ENCODE data around the gene SCAMP1.

The SCAMP1 gene, protein sequence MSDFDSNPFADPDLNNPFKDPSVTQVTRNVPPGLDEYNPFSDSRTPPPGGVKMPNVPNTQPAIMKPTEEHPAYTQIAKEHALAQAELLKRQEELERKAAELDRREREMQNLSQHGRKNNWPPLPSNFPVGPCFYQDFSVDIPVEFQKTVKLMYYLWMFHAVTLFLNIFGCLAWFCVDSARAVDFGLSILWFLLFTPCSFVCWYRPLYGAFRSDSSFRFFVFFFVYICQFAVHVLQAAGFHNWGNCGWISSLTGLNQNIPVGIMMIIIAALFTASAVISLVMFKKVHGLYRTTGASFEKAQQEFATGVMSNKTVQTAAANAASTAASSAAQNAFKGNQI

DNA sequence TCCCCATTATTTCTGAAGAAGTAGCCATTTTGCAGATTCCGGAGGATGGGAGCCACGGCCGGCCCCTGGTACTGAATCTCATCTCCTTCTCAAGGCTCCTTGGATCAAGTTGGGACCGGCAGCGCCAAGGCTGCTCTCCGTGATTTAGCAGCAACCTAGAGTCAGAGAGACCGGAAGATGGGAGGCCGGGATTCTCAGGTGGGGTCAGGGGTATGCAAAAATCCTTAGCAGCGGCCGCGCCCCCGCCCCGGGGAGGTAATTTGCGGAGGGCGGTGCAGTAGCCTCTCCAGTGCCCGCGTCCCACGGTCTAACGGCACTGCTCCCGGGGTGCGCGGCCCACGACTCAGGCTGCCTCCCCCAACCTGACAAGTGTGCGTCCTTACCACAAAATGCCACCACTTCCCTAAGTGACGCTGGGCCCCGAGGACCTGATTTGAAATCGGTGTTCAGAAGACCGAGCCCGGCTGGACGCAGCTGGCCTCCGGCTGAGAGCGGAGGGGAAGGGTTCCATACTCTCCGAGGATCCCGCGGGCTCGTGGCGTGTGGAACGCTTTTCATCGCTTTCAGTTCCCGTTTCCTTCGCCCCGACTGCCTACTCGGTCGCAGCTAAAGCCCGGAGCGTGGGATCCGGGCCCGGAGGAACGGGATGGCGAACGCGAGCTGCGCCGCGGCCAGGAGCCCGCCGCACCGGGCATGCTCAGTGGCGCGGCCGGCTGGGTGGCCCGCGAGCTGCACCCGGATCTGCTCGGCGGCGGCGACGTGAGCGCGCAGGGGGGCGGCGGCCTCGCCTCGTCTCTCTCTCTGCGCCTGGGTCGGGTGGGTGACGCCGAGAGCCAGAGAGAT lies at the start of gene SCAMP1:
TSS of gene SCAMP1 (plus strand) at position 787 of the 843 bp plus-strand sequence. CDS start at position 842, 55 bp downstream.
- H3K9me3 Mint-ChIP-seq: no peaks in the 10 kb centered on the region
- H3K4me3 Mint-ChIP-seq: peak within 1 kb of the TSS; percentile 93
- peak; percentile 97 for ATAC-seq
- peak; percentile 97 to 99 for DNase-seq (ENCODE audit: low spot score in 2 of 2)
- peak within 1 kb of the TSS; percentile 97 for H3K27ac Mint-ChIP-seq
- peaks cover 15% of the 10 kb centered on the region for H3K36me3 Mint-ChIP-seq
- H3K4me1 Mint-ChIP-seq: peaks cover 30% of the 10 kb centered on the region

DNA sequence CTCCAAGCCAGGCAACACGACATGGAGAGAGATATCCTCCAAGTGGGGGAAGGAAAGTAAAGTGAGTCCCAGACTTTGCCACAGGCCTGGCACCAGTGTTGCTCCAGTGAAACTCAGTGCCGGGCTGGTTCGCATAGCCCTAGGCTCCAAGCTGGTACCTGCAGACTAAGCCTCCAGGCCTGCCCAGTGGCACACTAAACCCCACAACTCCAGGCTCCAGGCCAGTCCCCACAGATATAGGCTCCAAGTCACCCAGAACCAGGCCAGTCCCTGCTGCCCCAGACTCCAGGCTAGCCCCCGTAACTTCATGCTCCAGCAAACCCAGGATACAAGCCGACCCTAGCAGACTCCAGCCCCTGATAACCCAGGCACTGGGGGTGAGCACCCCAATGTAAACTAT lies 42.9 kb upstream of the SCAMP1 start:
- H3K36me3 Mint-ChIP-seq: no peaks in the 10 kb centered on the region

DNA sequence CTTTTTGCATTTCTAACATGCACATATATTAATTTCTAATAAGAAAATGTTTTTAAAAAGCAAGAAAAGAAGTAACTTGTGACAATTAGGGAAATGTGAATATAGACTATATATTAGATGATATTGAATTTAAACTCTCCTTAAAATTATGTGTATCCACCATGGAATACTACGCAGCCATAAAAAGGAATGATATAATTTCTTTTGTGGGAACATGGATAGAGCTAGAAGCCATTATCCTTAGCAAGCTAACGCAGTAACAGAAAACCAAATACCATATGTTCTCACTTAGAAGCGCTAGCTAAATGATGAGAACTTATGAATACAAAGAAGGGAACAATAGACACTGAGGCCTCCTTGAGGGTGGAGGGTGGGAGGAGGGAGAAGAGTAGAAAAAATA lies 42.1 kb upstream of the SCAMP1 start:
- Mint-ChIP-seq H3K9me3 (no peaks in the 10 kb centered on the region), H3K36me3 (no peaks in the 10 kb centered on the region), H3K4me1 (no peaks in the 10 kb centered on the region), H3K27ac (no peak overlapping the region), H3K4me3 (no peak overlapping the region)
- DNase-seq (ENCODE audit: low spot score in 2 of 2) (no peak), ATAC-seq (no peak)

More for the DNA sequence above, 42.9 kb upstream of the SCAMP1 start:
- ATAC-seq: no peak
- no peak for DNase-seq (ENCODE audit: low spot score in 2 of 2)
- no peaks in the 10 kb centered on the region for H3K9me3 Mint-ChIP-seq
- no peak overlapping the region for H3K4me3 Mint-ChIP-seq
- no peaks in the 10 kb centered on the region for H3K4me1 Mint-ChIP-seq
- no peak overlapping the region for H3K27ac Mint-ChIP-seq

DNA sequence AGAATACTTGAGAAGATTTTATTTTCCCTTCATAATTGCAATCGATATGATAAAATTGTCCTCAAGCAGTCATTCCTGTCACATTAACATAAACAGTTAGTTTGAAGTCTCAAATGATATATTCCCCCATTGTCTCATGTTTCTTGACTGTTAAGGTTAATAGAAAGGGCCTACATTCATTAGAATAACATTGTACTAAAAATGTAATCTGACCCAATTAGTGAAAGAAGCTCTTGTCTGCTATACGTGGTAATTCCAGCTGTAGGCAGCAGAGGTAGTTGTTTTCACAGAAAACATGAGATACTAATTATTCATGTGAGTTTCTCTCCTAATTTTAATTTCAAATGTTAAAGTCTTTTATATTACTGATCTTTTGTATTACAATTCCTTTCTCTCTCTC lies 40.0 kb upstream of the SCAMP1 start:
- ATAC-seq (no peak), DNase-seq (ENCODE audit: low spot score in 2 of 2) (no peak)
- Mint-ChIP-seq H3K36me3 (no peaks in the 10 kb centered on the region), H3K9me3 (no peaks in the 10 kb centered on the region), H3K27ac (no peak overlapping the region), H3K4me1 (no peaks in the 10 kb centered on the region), H3K4me3 (no peak overlapping the region)

DNA sequence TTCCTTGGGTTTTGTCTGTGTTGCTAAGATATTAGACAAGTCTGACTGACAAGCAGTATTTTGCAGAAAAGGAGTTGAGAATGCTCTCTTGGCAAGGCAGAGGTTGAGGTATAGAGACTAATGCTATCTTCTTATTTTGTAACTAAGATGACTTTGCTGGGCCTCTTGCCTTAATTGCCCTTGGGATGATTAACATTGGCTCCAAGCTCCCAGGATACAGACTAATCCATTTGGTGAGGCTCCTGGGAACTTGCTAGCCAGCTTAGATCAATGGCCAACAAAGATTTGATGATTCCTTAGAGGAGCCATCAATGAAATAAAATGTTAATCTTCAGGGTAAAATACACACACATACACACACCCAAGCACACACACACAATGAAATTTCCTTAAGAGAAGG lies 37.2 kb upstream of the SCAMP1 start:
- ATAC-seq: no peak
- Mint-ChIP-seq H3K36me3 (no peaks in the 10 kb centered on the region), H3K4me1 (no peaks in the 10 kb centered on the region), H3K4me3 (no peak overlapping the region), H3K27ac (no peak overlapping the region), H3K9me3 (no peaks in the 10 kb centered on the region)
- DNase-seq (ENCODE audit: low spot score in 2 of 2): no peak

DNA sequence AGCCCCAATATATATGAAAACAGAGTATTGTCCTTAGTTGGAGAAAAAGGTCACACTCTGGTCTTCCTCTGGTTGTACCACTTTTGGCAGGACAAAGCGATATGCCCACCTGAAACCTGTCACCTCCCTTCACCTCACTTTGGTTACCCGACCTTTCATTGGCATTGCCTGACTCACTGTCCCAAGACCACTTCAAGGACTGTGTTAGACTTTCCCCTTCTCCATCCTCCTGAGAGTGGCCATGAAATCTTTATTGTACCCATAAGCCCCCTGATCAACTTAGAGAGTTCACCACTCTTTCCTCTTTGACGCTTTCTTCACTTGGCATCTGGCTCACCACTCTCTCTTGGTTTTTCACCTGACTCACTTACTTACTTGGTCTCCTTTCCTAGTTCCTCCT lies 33.5 kb upstream of the SCAMP1 start:
- H3K27ac Mint-ChIP-seq: no peak overlapping the region
- DNase-seq (ENCODE audit: low spot score in 2 of 2): no peak

DNA sequence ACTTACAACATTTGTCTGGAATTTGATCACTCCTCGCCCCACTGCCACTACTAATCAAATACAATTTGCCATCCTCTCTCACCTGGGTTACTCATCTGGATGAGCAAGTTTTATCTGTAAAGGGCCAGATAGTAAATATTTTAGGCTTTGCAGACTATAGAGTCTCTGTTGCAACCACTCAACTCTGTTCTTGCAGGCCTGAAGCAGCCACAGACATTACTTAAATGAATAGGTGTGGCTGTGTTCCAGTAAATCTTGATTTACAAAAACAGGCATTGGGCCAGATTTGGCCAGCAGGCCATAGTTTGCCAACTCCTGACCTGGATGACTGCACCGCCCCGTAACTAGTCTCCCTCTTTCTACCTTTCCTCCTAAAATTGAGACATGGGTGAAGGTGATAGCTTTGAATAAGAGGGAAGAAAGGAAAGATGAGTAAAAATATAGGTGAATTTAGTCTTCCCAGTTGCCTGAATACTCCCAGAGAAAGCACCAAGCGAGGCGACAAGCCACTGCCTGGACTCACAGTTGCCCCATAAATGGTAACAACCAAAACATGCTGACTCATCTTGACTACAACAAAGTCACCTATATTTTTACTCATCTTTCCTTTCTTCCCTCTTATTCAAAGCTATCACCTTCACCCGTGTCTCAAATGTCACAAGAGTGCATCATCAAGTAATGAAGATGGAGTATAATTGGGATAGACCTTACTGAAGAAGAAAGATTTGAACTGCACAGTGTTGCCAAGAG lies 32.5 kb upstream of the SCAMP1 start:
- no peaks in the 10 kb centered on the region for H3K36me3 Mint-ChIP-seq
- ATAC-seq (no peak), DNase-seq (ENCODE audit: low spot score in 2 of 2) (no peak)
- H3K9me3 Mint-ChIP-seq: no peaks in the 10 kb centered on the region
- no peak overlapping the region for H3K4me3 Mint-ChIP-seq
- no peak overlapping the region for H3K27ac Mint-ChIP-seq
- H3K4me1 Mint-ChIP-seq: no peaks in the 10 kb centered on the region

More for the DNA sequence above, 33.5 kb upstream of the SCAMP1 start:
- Mint-ChIP-seq H3K36me3 (no peaks in the 10 kb centered on the region), H3K9me3 (no peaks in the 10 kb centered on the region), H3K4me1 (no peaks in the 10 kb centered on the region), H3K4me3 (no peak overlapping the region)
- no peak for ATAC-seq

DNA sequence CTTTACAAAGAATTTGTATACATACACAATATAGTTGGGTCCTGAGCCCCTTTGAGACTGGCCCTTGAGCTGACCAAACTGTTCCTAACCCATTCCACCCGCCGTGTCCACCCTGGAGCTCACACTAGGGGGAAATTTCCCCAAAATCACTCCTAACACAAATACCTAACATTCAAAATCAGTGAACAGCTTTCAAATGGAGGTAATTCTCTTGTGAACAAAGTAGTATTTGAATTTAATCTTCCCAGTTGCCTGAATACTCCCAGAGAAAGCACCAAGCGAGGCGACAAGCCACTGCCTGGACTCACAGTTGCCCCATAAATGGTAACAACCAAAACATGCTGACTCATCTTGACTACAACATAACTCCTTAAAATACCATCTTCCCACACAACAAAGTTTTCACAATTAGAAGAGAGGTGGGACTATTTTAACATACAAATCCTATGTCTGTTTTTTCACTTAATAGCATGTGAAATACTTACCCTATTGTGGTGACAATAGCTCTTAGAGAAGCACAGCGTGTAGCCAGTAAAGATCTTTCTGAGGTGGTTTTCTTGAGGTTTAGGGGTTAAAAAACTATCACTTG lies 31.7 kb upstream of the SCAMP1 start:
- Mint-ChIP-seq H3K9me3 (no peaks in the 10 kb centered on the region), H3K4me3 (no peak overlapping the region), H3K4me1 (no peaks in the 10 kb centered on the region), H3K36me3 (no peaks in the 10 kb centered on the region), H3K27ac (no peak overlapping the region)
- DNase-seq (ENCODE audit: low spot score in 2 of 2): no peak
- no peak for ATAC-seq

DNA sequence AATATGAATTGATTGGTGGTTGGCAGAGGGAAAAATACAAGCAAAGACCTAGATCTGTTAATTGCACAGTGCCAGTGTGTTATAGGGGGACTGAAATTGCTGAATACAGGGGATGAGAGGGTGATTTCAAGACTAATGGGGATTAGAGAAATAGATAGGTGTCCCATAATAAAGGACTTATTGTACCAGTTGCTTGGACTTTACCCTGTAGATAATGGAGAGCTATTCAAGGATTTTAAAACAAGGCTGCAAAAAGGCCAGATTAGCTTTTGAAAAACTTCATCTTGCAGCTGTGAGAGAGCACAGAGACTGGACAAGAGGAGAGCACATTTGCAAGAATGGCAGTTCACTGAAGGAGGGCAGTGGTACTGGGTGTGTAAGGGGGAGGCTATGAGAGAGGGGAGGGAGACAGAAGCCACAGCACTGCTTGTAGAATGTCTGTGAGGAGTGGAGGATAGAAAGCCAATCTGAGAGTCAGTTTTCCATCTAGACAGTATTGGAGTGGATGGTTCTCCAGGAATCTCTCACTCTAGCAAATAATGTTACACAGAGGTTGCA lies 28.8 kb upstream of the SCAMP1 start:
- H3K4me1 Mint-ChIP-seq: no peaks in the 10 kb centered on the region
- no peaks in the 10 kb centered on the region for H3K9me3 Mint-ChIP-seq
- no peak for ATAC-seq
- no peak for DNase-seq (ENCODE audit: low spot score in 2 of 2)
- H3K27ac Mint-ChIP-seq: no peak overlapping the region
- H3K36me3 Mint-ChIP-seq: no peaks in the 10 kb centered on the region
- no peak overlapping the region for H3K4me3 Mint-ChIP-seq

DNA sequence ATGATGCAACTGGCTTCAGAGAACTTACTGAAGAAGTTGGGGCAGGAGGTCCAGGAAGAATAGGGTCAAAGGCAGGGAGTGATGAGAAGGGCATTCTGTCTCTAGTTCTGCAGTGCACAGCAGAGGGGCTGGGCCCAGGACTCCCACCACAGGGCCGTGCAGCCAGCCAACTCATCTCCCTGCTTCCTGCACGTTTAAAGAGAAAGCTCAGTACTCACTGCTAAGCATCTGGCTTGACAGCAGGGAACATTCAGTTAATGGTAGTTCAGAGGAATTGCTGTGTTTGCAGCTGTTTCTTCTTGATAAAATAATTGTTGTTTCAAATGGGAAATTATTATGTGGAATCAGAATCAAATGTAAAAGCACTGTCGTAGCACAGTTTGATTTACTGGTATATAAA lies 25.6 kb upstream of the SCAMP1 start:
- ATAC-seq (no peak), DNase-seq (ENCODE audit: low spot score in 2 of 2) (no peak)
- peaks cover 2% of the 10 kb centered on the region for H3K9me3 Mint-ChIP-seq

DNA sequence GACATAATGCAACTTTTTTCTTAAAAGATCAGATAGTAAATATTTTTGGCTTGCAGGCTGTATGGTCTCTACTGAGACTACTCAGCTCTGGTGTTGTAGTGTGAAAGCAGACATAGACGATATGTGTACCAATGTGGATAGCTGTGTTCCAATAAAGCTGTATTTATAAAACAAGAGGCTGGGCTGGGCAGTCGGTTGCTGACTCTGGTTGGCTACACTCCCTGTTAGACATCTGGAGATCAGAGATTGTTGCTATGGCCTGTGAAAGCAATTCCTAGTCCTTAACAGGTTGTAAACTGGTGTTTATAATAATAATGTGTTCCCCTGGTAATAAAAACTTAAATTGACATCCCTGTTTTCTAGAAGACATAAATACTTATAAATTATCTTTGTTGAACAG lies 24.4 kb upstream of the SCAMP1 start:
- Mint-ChIP-seq H3K36me3 (no peaks in the 10 kb centered on the region), H3K9me3 (peaks cover 2% of the 10 kb centered on the region), H3K4me1 (no peaks in the 10 kb centered on the region), H3K4me3 (no peak overlapping the region), H3K27ac (no peak overlapping the region)
- DNase-seq (ENCODE audit: low spot score in 2 of 2) (no peak), ATAC-seq (no peak)

More for the DNA sequence above, 25.6 kb upstream of the SCAMP1 start:
- H3K4me3 Mint-ChIP-seq: no peak overlapping the region
- H3K27ac Mint-ChIP-seq: no peak overlapping the region
- no peaks in the 10 kb centered on the region for H3K36me3 Mint-ChIP-seq
- H3K4me1 Mint-ChIP-seq: no peaks in the 10 kb centered on the region

DNA sequence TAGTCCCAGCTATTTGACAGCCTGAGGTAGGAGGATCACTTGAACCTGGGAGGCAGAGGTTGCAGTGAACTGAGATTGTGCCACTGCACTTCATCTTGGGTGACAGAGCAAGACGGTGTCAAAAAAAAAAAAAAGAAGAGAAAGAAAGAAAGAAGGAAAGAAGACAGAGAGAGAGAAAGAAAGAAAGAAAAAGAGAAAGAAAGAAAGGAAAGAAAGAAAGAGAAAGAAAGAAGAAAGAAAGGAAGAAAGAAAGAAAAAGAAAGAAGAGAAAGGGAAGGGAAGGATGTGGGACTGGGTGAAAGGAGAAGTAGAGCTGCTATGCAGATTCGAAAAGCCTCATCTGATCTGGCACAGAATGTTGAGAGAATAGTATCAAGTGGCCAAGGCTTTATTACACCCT lies 23.7 kb upstream of the SCAMP1 start:
- no peaks in the 10 kb centered on the region for H3K4me1 Mint-ChIP-seq
- H3K4me3 Mint-ChIP-seq: no peak overlapping the region
- DNase-seq (ENCODE audit: low spot score in 2 of 2) (no peak), ATAC-seq (no peak)
- peaks cover 2% of the 10 kb centered on the region for H3K9me3 Mint-ChIP-seq
- H3K27ac Mint-ChIP-seq: no peak overlapping the region
- no peaks in the 10 kb centered on the region for H3K36me3 Mint-ChIP-seq

DNA sequence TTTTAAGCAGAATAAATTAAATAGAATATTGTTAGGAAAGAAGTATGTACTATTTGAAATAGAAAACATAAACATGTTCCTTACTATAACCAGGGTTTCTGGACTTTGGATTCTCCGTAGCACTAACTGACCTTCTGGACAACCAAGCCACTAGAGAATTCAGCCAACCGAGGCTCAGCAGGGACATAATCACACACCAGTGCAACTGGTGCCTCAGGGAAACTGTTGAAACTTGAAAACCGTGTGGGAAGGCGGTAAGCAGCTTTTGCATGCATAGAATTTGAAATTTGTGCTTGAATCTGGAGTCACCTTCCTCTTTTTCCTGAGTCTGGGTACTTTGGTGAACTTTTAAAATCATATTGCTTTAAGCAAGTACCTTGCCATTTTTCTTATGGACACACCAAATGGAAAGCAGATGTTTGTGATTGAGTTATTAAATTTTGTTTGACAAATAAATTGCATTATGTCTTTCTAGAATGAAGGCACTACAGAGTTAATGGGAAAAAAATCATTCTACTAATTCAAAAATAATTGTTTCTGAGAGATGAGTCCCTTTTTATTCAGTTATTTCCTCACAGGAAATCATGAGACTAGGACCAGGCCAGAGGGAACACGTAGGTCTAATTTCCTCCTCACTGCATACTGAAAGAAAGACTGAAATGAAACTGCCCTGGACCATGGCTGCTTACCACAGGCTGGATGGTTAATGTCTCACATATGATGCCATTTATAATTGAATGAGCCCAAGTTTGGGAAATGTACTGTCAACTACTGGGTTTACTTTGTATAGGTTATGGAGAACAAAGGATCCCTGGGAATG lies 20.6 kb upstream of the SCAMP1 start:
- no peak for ATAC-seq
- Mint-ChIP-seq H3K9me3 (peaks cover 2% of the 10 kb centered on the region), H3K4me3 (no peak overlapping the region)

DNA sequence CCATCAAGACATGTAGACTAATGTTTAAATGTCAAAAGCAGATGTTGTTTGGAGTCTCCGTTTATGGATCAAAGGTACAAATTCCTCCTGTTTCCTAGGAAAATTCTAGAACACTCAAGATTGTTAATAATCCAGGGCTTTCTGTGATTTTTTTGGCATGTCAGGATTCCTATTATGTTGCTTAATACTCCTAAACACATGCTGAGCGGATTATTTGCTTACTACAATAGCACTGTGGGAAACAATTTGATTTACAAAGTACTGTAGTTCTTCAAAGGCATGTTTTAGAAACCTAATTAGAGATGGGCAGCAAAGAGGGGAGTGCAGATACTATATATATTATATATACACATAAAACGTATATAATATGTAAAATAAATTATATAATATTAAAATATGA lies 19.0 kb upstream of the SCAMP1 start:
- no peaks in the 10 kb centered on the region for H3K36me3 Mint-ChIP-seq
- no peak for ATAC-seq
- no peak overlapping the region for H3K4me3 Mint-ChIP-seq
- H3K27ac Mint-ChIP-seq: no peak overlapping the region
- H3K9me3 Mint-ChIP-seq: peaks cover 2% of the 10 kb centered on the region
- no peak for DNase-seq (ENCODE audit: low spot score in 2 of 2)
- no peaks in the 10 kb centered on the region for H3K4me1 Mint-ChIP-seq

More for the DNA sequence above, 20.6 kb upstream of the SCAMP1 start:
- no peaks in the 10 kb centered on the region for H3K4me1 Mint-ChIP-seq
- no peaks in the 10 kb centered on the region for H3K36me3 Mint-ChIP-seq
- H3K27ac Mint-ChIP-seq: no peak overlapping the region
- DNase-seq (ENCODE audit: low spot score in 2 of 2): no peak
